Keratinocyte (primary cell): ENCODE data around the gene ACP6. TPM values are rescaled to one million over a fixed set of nuclear protein-coding genes. Genes with fewer than 3 reads are reported as not detected.

Experiments
- DNase-seq: peaks from one replicate; pipeline ENCODE4 v3.0.0-alpha.2; 2011; ENCODE audit warnings: low read depth, missing footprints, low spot score
- FAIRE-seq: peaks from 2 replicates; lab custom pipeline; 2011; peaks lifted over from hg19 to GRCh38; lab: Jason Lieb, UNC
- H2AFZ ChIP-seq: 2 replicates; pipeline ENCODE4 v1.6.0; 2012; ENCODE audit warnings: low read length, control low read depth, inconsistent platforms; ENCODE audit not compliant: control insufficient read depth
- H3K27ac ChIP-seq: 2 replicates; pipeline ENCODE4 v1.5.1; 2011; ENCODE audit warnings: low read length; ENCODE audit not compliant: control insufficient read depth, insufficient read depth
- H3K27me3 ChIP-seq: 3 replicates; pipeline ENCODE4 v1.6.0; 2011; ENCODE audit warnings: low read length; ENCODE audit not compliant: control insufficient read depth, insufficient read depth; ENCODE audit errors: extremely low read depth
- H3K36me3 ChIP-seq, 2 experiments: 2 replicates in 1 of 2; 3 replicates in 1 of 2; pipeline ENCODE4 v1.5.1; 2011; ENCODE audit warnings: low read length in 2 of 2, mild to moderate bottlenecking in 1 of 2; ENCODE audit not compliant: control insufficient read depth in 2 of 2, insufficient read depth in 2 of 2; ENCODE audit errors: extremely low read depth in 1 of 2
- H3K4me1 ChIP-seq: 3 replicates; pipeline ENCODE4 v1.5.1; 2011; ENCODE audit warnings: low read length; ENCODE audit not compliant: control insufficient read depth, insufficient read depth; ENCODE audit errors: extremely low read depth
- H3K4me2 ChIP-seq: 3 replicates; pipeline ENCODE4 v1.6.0; 2011; ENCODE audit warnings: low read depth, low read length; ENCODE audit not compliant: control insufficient read depth, insufficient read depth; ENCODE audit errors: extremely low read depth
- H3K4me3 ChIP-seq, 3 experiments: fragments of 200-600 bp in 1 of 3; sonication (generic) in 1 of 3; 2 replicates in 2 of 3; 3 replicates in 1 of 3; pipeline ENCODE4 v1.5.1; 2011 to 2016; ENCODE audit warnings: low read length in 3 of 3, mild to moderate bottlenecking in 3 of 3, control low read depth in 2 of 3, inconsistent platforms in 1 of 3, low read depth in 1 of 3, mixed read lengths in 1 of 3, mixed run types in 1 of 3, moderate library complexity in 1 of 3; ENCODE audit not compliant: control insufficient read depth in 2 of 3, insufficient read depth in 2 of 3; ENCODE audit errors: extremely low read depth in 1 of 3
- H3K79me2 ChIP-seq: 2 replicates; pipeline ENCODE4 v1.6.0; 2012; ENCODE audit warnings: low read length; ENCODE audit not compliant: control insufficient read depth, insufficient read depth
- H3K9ac ChIP-seq: 3 replicates; pipeline ENCODE4 v1.6.0; 2011; ENCODE audit warnings: low read length; ENCODE audit not compliant: control insufficient read depth, insufficient read depth; ENCODE audit errors: extremely low read depth
- H3K9me1 ChIP-seq: 3 replicates; pipeline ENCODE4 v1.6.0; 2011; ENCODE audit warnings: low read length; ENCODE audit not compliant: control insufficient read depth, insufficient read depth; ENCODE audit errors: extremely low read depth
- H3K9me3 ChIP-seq: 2 replicates; pipeline ENCODE4 v1.5.1; 2012; ENCODE audit warnings: low read depth, low read length; ENCODE audit not compliant: control insufficient read depth
- H4K20me1 ChIP-seq: 3 replicates; pipeline ENCODE4 v1.6.0; 2011; ENCODE audit warnings: low read length; ENCODE audit not compliant: control insufficient read depth, insufficient read depth; ENCODE audit errors: extremely low read depth
- EZH2 ChIP-seq: IDR thresholded peaks from one replicate; pipeline ENCODE4 v1.6.1; 2012; ENCODE audit warnings: inconsistent platforms, mild to moderate bottlenecking, low read length, moderate library complexity
- dilution Hi-C: fragments of 300-500 bp; cut with MboI; formaldehyde crosslinking; loops from one replicate; pipeline ENCODE4 v1.7.0; 2020; ENCODE audit warnings: low sequenced_read_pairs; ENCODE audit not compliant: extremely low pct_ligation_motif_present
- polyA plus RNA-seq, 5 experiments: library from polyadenylated mRNA; depleted of rRNA in 3 of 5; stranded (reverse) in 3 of 5; stranded (forward) in 1 of 5; unstranded in 1 of 5; fragments of >200 nt; gene quantifications; 1 replicate in 1 of 5; 2 replicates in 3 of 5; 3 replicates in 1 of 5; pipeline versions ENCODE4 v1.2.1 to v1.2.3, GENCODE V29; 2011 to 2012; ENCODE audit warnings: missing spikeins in 2 of 5, low read depth in 1 of 5, low replicate concordance in 1 of 5
- TF ChIP-seq, protein P1 (sequence below), 3 experiments: IDR thresholded peaks in 1 of 3; conservative IDR thresholded peaks in 1 of 3; optimal IDR thresholded peaks in 1 of 3; 2 replicates in 2 of 3; 3 replicates in 1 of 3; pipeline versions ENCODE3 to v1.5.1; 2011; ENCODE audit warnings: low read length in 3 of 3, mild to moderate bottlenecking in 3 of 3, moderate library complexity in 2 of 3, control low read depth in 1 of 3, inconsistent platforms in 1 of 3; ENCODE audit not compliant: insufficient read depth in 2 of 3; ENCODE audit errors: extremely low read depth in 1 of 3

The ACP6 gene
- polyA plus RNA-seq, 1 donor (not counting 4 experiments of a cell fraction or from before 2014, with no cell fraction given) = 7.4 TPM

DNA sequence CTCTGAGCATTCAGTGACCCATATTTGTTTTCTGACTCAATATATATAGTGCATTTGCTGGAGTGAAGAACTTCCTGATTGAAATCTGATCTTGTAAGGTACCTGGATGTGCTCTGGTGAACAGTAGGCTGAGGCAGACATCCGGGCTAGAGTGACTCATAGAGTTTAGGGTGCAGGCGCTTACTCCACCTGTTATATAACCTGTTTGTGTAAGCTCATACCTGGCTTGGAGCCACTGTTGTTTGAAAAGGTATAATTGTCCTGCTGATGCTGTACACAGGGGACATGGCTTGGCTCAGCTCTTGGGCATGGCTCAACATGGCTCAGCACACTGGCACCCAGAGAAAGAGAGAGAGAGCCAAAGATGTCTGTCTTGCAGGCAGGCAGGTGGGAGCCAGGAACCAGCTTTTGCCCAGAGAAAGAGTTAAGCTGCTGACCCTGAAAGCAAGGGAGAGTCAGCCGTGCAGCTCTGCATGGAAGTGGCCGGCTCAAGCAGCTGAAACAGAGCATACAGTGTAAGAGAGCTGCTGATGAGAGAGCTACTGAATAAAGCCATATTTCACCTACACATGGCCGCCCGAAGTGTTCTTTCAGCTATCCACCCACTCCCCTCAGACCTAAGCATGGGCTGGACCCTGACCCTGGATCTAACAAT lies 46.9 kb upstream of the ACP6 start:
- H3K79me2 ChIP-seq = no peaks in the 10 kb centered on the region
- H3K27me3 ChIP-seq = no peaks in the 10 kb centered on the region
- no peaks in the 10 kb centered on the region for H3K36me3 ChIP-seq
- no peak overlapping the region for H3K4me3 ChIP-seq
- no peaks in the 10 kb centered on the region for H3K9me1 ChIP-seq
- dilution Hi-C loops = no loop called here
- peak overlapping the region; percentile 42 for H3K4me2 ChIP-seq
- no peak overlapping the region for H3K9ac ChIP-seq
- H3K9me3 ChIP-seq = no peaks in the 10 kb centered on the region
- peak; percentile 99 for FAIRE-seq
- H3K4me1 ChIP-seq = peaks cover 24% of the 10 kb centered on the region
- peak; percentile 92 for DNase-seq
- peak overlapping the region; percentile 45 for H3K27ac ChIP-seq
- H2AFZ ChIP-seq = no peak overlapping the region
- TF ChIP-seq, protein P1, sequence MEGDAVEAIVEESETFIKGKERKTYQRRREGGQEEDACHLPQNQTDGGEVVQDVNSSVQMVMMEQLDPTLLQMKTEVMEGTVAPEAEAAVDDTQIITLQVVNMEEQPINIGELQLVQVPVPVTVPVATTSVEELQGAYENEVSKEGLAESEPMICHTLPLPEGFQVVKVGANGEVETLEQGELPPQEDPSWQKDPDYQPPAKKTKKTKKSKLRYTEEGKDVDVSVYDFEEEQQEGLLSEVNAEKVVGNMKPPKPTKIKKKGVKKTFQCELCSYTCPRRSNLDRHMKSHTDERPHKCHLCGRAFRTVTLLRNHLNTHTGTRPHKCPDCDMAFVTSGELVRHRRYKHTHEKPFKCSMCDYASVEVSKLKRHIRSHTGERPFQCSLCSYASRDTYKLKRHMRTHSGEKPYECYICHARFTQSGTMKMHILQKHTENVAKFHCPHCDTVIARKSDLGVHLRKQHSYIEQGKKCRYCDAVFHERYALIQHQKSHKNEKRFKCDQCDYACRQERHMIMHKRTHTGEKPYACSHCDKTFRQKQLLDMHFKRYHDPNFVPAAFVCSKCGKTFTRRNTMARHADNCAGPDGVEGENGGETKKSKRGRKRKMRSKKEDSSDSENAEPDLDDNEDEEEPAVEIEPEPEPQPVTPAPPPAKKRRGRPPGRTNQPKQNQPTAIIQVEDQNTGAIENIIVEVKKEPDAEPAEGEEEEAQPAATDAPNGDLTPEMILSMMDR (optimal IDR thresholded peaks at IDR 0.05 in 1 of 3, IDR thresholded peaks at IDR 0.05 in 1 of 3, conservative IDR thresholded peaks at IDR 0.05 in 1 of 3; ENCODE audit: extremely low read depth in 1 of 3, insufficient read depth in 2 of 3, low read length in 3 of 3) = no peak
- TF ChIP-seq EZH2 = no peak
- H4K20me1 ChIP-seq = no peaks in the 10 kb centered on the region

DNA sequence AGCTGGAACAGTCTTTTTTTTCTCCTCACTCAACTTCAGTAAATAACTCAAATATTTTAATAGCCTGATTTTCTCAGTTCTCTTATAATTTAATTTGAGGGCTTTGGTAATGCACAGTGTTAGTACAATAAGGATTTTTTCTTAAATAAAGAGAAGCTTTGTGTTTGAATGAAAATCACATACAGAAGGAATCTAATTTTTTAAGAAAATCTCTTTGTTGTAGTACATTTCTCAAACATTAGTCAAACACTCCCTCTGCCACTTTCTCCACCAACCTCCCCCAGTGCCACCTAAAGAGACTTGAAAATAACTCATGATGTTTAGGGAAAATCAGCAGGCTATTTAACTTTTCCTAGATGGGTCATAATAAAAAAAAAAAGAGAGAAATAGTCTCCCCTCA lies 42.3 kb upstream of the ACP6 start:
- H3K9me3 ChIP-seq = no peaks in the 10 kb centered on the region
- DNase-seq (no peak), FAIRE-seq (no peak)
- H3K4me2 ChIP-seq = no peak overlapping the region
- H3K4me1 ChIP-seq = peaks cover 17% of the 10 kb centered on the region
- H4K20me1 ChIP-seq = no peaks in the 10 kb centered on the region
- H2AFZ ChIP-seq = no peak overlapping the region
- dilution Hi-C loops = no loop called here
- TF ChIP-seq EZH2 = no peak
- TF ChIP-seq, protein P1 (optimal IDR thresholded peaks at IDR 0.05 in 1 of 3, IDR thresholded peaks at IDR 0.05 in 1 of 3, conservative IDR thresholded peaks at IDR 0.05 in 1 of 3; ENCODE audit: extremely low read depth in 1 of 3, insufficient read depth in 2 of 3, low read length in 3 of 3) = no peak
- no peak overlapping the region for H3K9ac ChIP-seq
- no peak overlapping the region for H3K27ac ChIP-seq
- no peak overlapping the region for H3K4me3 ChIP-seq
- H3K9me1 ChIP-seq = no peaks in the 10 kb centered on the region
- H3K27me3 ChIP-seq = no peaks in the 10 kb centered on the region
- H3K79me2 ChIP-seq = no peaks in the 10 kb centered on the region
- H3K36me3 ChIP-seq = no peaks in the 10 kb centered on the region
